Heart right ventricle (tissue), 16 donors: ENCODE measurements around the gene RECK. TPM values are rescaled to one million over a fixed set of nuclear protein-coding genes. Genes with fewer than 3 reads are reported as not detected.
"Not testable (repeated sequence)": the region's sequence is repeated elsewhere in the genome, so short reads cannot be mapped to it uniquely, and the experiment has no call there.

Experiments
- ATAC-seq, 8 donors: fragments of 200-7000 bp; cut with Tn5 transposase; one replicate each; pipeline ENCODE4 v1.9.1; 2020; ENCODE audit warnings: mild to moderate bottlenecking in 8 of 8, moderate library complexity in 8 of 8, moderate number of reproducible peaks in 1 of 8
- DNase-seq, 2 donors: peaks; one replicate each; pipeline ENCODE4 v3.0.0-alpha.2; 2020
- H3K27ac ChIP-seq, 10 donors: fragments of 200-600 bp; sonication (generic) in 2 of 10; one replicate each; pipeline versions ENCODE4 v1.5.0 to v1.8.0; 2020 to 2022; ENCODE audit warnings: mild to moderate bottlenecking in 3 of 10
- H3K27me3 ChIP-seq, 7 donors: fragments of 200-600 bp; one replicate each; pipeline ENCODE4 v1.8.0; 2021 to 2022; ENCODE audit warnings: mild to moderate bottlenecking in 2 of 7
- H3K36me3 ChIP-seq, 9 donors: fragments of 200-600 bp; sonication (generic) in 1 of 9; one replicate each; pipeline versions ENCODE4 v1.5.0 to v1.8.0; 2020 to 2022; ENCODE audit warnings: mild to moderate bottlenecking in 2 of 9
- H3K4me1 ChIP-seq, 9 donors: fragments of 200-600 bp; sonication (generic) in 1 of 9; one replicate each; pipeline versions ENCODE4 v1.5.0 to v1.8.0; 2020 to 2022; ENCODE audit warnings: mild to moderate bottlenecking in 4 of 9
- H3K4me3 ChIP-seq, 10 donors: fragments of 200-600 bp; sonication (generic) in 2 of 10; one replicate each; pipeline versions ENCODE4 v1.5.0 to v1.8.0; 2020 to 2022; ENCODE audit warnings: mild to moderate bottlenecking in 7 of 10, moderate library complexity in 2 of 10
- H3K9me3 ChIP-seq, 11 donors: fragments of 200-600 bp in 10 of 11; sonication (generic) in 2 of 11; one replicate each; pipeline versions ENCODE4 v1.5.0 to v1.8.0; 2013 to 2022; ENCODE audit warnings: mild to moderate bottlenecking in 2 of 11, control low read depth in 1 of 11, moderate library complexity in 1 of 11
- CTCF ChIP-seq, 9 donors: fragments of 200-600 bp; sonication (generic) in 2 of 9; IDR thresholded peaks; one replicate each; pipeline versions ENCODE4 v1.5.0 to v1.8.0; 2021 to 2022; ENCODE audit warnings: antibody characterized with exemption in 9 of 9, mild to moderate bottlenecking in 5 of 9, moderate library complexity in 1 of 9
- WGBS, 2 donors: extraction: QIAGEN DNeasy Blood & Tissue Kit; methylation state at CpG; one replicate each; pipeline ENCODE4 v1.1.7; 2013; ENCODE audit warnings: inconsistent platforms in 1 of 2; 5-methylcytosine and 5-hydroxymethylcytosine counted together
- intact Hi-C, 10 donors: fragments of 100-400 bp; cut with DNase I; formaldehyde crosslinking; loops; one replicate each; pipeline versions ENCODE4 v1.11.1 to v1.14.2; 2022
- long read RNA-seq, 3 donors: library from polyadenylated mRNA; unstranded; transcript quantifications; one replicate each; pipeline ENCODE4 v2.0.0, GENCODE V29; 2020 to 2021
- polyA plus RNA-seq, 2 donors: library from polyadenylated mRNA; stranded (reverse); fragments of 200-250 nt; gene quantifications; one replicate each; pipeline ENCODE4 v1.2.3, GENCODE V29; 2013
- total RNA-seq, 10 donors: library from RNA; stranded (reverse); fragmentation: NEBNext Ultra II Directional in 3 of 10; extraction: Animal tissue kit (Norgen Biotek cat#: 25700) in 3 of 10; gene quantifications; one replicate each; pipeline versions ENCODE4 v1.2.1 to v1.2.4, GENCODE V29; 2021 to 2023
- donor health status: Arrhythmogenic right ventricular cardiomyopathy.
- donor health status: ischemic (EF 13 %, LVEDD 7.1; RV severe dilation, severe dysfunction).
- donor health status: healthy with polysubstance abuse.
- donor health status: DM: no; HTN: yes; CAD: no.
- donor health status: DM: no; HTN: no; CAD: no.
- donor health status: ischemic (EF 25% LVEDD 6.9; RV normal size, moderate dysfunction).
- donor health status: ischemic (EF 25% LVEDD 5.7; RV mildly dilated, moderate dysfunction).
- donor health status: healthy.
- donor health status: DM: yes; HTN: yes; CAD: no.
- donor health status: Ischemic cardiomyopathy.
- donor health status: ischemic (EF 35%, LVEDD 5.7; RV mildly dilated, moderate dysfunction).
- donor health status: nonischemic (EF 11% LVEDD 7.7; RV severe dilation, severe dysfunction).
- donor health status: DM: yes; HTN: yes; CAD: no.
- donor health status: PGD.
- donor health status: ischemic (EF 29% LVEDD 5.4; RV normal size, mild dysfunction).
- donor health status: nonischemic (EF 23%, LVEDD 6.1; RV moderate dilation, normal function).

The RECK gene
- total RNA-seq: 1 to 10 TPM; 4.1 to 5.8 (median 5.2) TPM
- 1 to 10 TPM; 2.9 to 4.5 TPM for polyA plus RNA-seq
- long read RNA-seq, donor 1, full-length matches to known transcripts: 1 of 3 reads
- long read RNA-seq, donor 1, partial matches to known transcripts: 2 of 3 reads
- long read RNA-seq, donor 1, other reads (novel, unspliced or antisense): 0 of 3 reads
- long read RNA-seq, donor 2, full-length matches to known transcripts: 5 of 8 reads
- long read RNA-seq, donor 2, partial matches to known transcripts: 0 of 8 reads
- long read RNA-seq, donor 2, other reads (novel, unspliced or antisense): 3 of 8 reads
- long read RNA-seq, donor 3, full-length matches to known transcripts: 4 of 13 reads
- long read RNA-seq, donor 3, partial matches to known transcripts: 5 of 13 reads
- long read RNA-seq, donor 3, other reads (novel, unspliced or antisense): 4 of 13 reads

GRCh38 chr9:36036780-36037548 lies at the start of gene RECK:
Gene RECK, plus strand, starts transcription at chr9:36036913. Its CDS starts 86 bp downstream, at chr9:36036999.
- TF ChIP-seq CTCF (IDR thresholded peaks at IDR 0.05): no peak
- 0% methylated on average over 70 to 77 of the region's 77 CpGs for WGBS, 2 donors
- DNase-seq (peak; percentile 90 to 92), ATAC-seq (peak; percentile 93 to 98 (median 95))
- peak within 1 kb of the TSS in 9 of 10 donors; percentile 68 to 88 (median 83) for H3K27ac ChIP-seq
- peak within 1 kb of the TSS; percentile 82 to 95 (median 88) for H3K4me3 ChIP-seq
- H3K4me1 ChIP-seq: peaks cover 0 to 50% (median 26%) of the 10 kb centered on the region in 9 donors
- no peaks in the 10 kb centered on the region for H3K9me3 ChIP-seq
- no peaks in the 10 kb centered on the region for H3K27me3 ChIP-seq
- intact Hi-C loops: no loop called here
- no peaks in the 10 kb centered on the region for H3K36me3 ChIP-seq

GRCh38 chr9:35990155-35990554 lies 46.6 kb upstream of the RECK start:
- H3K27me3 ChIP-seq: peaks cover 0 to 2% (median 0%) of the 10 kb centered on the region in 7 donors
- DNase-seq: no peak
- no peak for TF ChIP-seq CTCF (IDR thresholded peaks at IDR 0.05)
- H3K36me3 ChIP-seq: no peaks in the 10 kb centered on the region
- intact Hi-C loops: no loop called here
- 68 to 79% methylated on average over 3 of the region's 3 CpGs for WGBS, 2 donors
- H3K9me3 ChIP-seq: no peaks in the 10 kb centered on the region
- no peaks in the 10 kb centered on the region for H3K4me1 ChIP-seq
- no peak overlapping the region for H3K27ac ChIP-seq
- no peak overlapping the region for H3K4me3 ChIP-seq
- no peak for ATAC-seq

- H3K27ac ChIP-seq, H3K4me1 ChIP-seq, H3K9me3 ChIP-seq, DNase-seq, H3K27me3 ChIP-seq, ATAC-seq, intact Hi-C loops, H3K4me3 ChIP-seq, H3K36me3 ChIP-seq: not testable (repeated sequence)
- WGBS, 2 donors: 85 to 91% methylated on average over 3 of the region's 3 CpGs
These were observed 43.6 kb upstream of the RECK start for GRCh38 chr9:35993136-35993535.

- 55 to 74% methylated on average over 5 of the region's 5 CpGs for WGBS, 2 donors
- Histone ChIP-seq H3K27me3 (peaks cover 0 to 3% (median 0%) of the 10 kb centered on the region in 7 donors), H3K36me3 (no peaks in the 10 kb centered on the region), H3K4me1 (peaks cover 0 to 9% (median 0%) of the 10 kb centered on the region in 9 donors), H3K4me3 (no peak overlapping the region), H3K27ac (no peak overlapping the region), H3K9me3 (peaks cover 0 to 15% (median 6%) of the 10 kb centered on the region in 11 donors)
- ATAC-seq: no peak
- no peak for TF ChIP-seq CTCF (IDR thresholded peaks at IDR 0.05)
- DNase-seq: no peak
- intact Hi-C loops: no loop called here
These were observed 42.6 kb upstream of the RECK start for GRCh38 chr9:35993976-35994720.
